Tibial nerve (tissue), 4 donors: ENCODE data around the gene COL3A1. TPM values are rescaled to one million over a fixed set of nuclear protein-coding genes. Genes with fewer than 3 reads are reported as not detected.

Experiments used
- DNase-seq, 2 donors: peaks; one replicate each; pipeline ENCODE4 v3.0.0-alpha.2; 2019; ENCODE audit warnings: low spot score in 2 of 2
- H3K27ac ChIP-seq, 4 donors: fragments of 200-600 bp; sonication (generic) in 3 of 4; one replicate each; pipeline ENCODE4 v1.5.1; 2017 to 2019; ENCODE audit warnings: mild to moderate bottlenecking in 1 of 4
- H3K27me3 ChIP-seq, 2 donors: fragments of 200-600 bp; sonication (generic) in 1 of 2; one replicate each; pipeline versions ENCODE4 v1.5.1 to v1.6.0; 2017 to 2019
- H3K36me3 ChIP-seq, 3 donors: fragments of 200-600 bp; sonication (generic); one replicate each; pipeline ENCODE4 v1.5.1; 2018 to 2019
- H3K4me1 ChIP-seq, 4 donors: fragments of 200-600 bp; sonication (generic) in 3 of 4; one replicate each; pipeline ENCODE4 v1.5.1; 2017 to 2019
- H3K4me3 ChIP-seq, 4 donors: fragments of 200-600 bp; sonication (generic) in 3 of 4; one replicate each; pipeline ENCODE4 v1.5.1; 2017 to 2019; ENCODE audit warnings: mild to moderate bottlenecking in 1 of 4, moderate library complexity in 1 of 4
- H3K9me3 ChIP-seq, 4 donors: fragments of 200-600 bp; sonication (generic) in 3 of 4; one replicate each; pipeline ENCODE4 v1.5.1; 2017 to 2019
- EP300 ChIP-seq, 2 donors: sonication (generic); formaldehyde crosslinking; IDR thresholded peaks; one replicate each; pipeline ENCODE4 v1.6.1; 2017; ENCODE audit warnings: antibody characterized with exemption in 2 of 2, mild to moderate bottlenecking in 1 of 2
- POLR2A ChIP-seq, 2 donors: fragments of 450-650 bp; IDR thresholded peaks; one replicate each; pipeline ENCODE4 v1.6.1; 2017; ENCODE audit warnings: antibody characterized with exemption in 2 of 2, mild to moderate bottlenecking in 2 of 2, moderate library complexity in 2 of 2
- WGBS, 2 donors: methylation state at CpG; one replicate each; pipeline ENCODE4 v1.1.5; 2018; 5-methylcytosine and 5-hydroxymethylcytosine counted together
- total RNA-seq, 4 donors: library from RNA; depleted of rRNA; stranded (reverse); fragments of >200 nt; gene quantifications; one replicate each; pipeline ENCODE4 v1.1.0, GENCODE V29; 2016
- TF ChIP-seq, protein P1 (sequence below), 5 experiments: fragments of 200-600 bp in 3 of 5; fragments of 450-650 bp in 2 of 5; sonication (generic) in 3 of 5; IDR thresholded peaks; one replicate each; pipeline ENCODE4 v1.5.1; 2016 to 2019; ENCODE audit warnings: antibody characterized with exemption in 5 of 5, mild to moderate bottlenecking in 3 of 5, moderate library complexity in 2 of 5

The COL3A1 gene
- total RNA-seq, 4 donors from 2014 or later, result 77.1 to 205 (median 115) TPM

GRCh38 chr2:188966728-188967440 lies 7.3 kb upstream of the COL3A1 start:
- TF ChIP-seq, protein P1, sequence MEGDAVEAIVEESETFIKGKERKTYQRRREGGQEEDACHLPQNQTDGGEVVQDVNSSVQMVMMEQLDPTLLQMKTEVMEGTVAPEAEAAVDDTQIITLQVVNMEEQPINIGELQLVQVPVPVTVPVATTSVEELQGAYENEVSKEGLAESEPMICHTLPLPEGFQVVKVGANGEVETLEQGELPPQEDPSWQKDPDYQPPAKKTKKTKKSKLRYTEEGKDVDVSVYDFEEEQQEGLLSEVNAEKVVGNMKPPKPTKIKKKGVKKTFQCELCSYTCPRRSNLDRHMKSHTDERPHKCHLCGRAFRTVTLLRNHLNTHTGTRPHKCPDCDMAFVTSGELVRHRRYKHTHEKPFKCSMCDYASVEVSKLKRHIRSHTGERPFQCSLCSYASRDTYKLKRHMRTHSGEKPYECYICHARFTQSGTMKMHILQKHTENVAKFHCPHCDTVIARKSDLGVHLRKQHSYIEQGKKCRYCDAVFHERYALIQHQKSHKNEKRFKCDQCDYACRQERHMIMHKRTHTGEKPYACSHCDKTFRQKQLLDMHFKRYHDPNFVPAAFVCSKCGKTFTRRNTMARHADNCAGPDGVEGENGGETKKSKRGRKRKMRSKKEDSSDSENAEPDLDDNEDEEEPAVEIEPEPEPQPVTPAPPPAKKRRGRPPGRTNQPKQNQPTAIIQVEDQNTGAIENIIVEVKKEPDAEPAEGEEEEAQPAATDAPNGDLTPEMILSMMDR (IDR thresholded peaks at IDR 0.05), result no peak
- TF ChIP-seq EP300 (IDR thresholded peaks at IDR 0.05), result no peak
- DNase-seq, result peak in 1 of 2 donors; percentile 9
- WGBS, 2 donors, result 76 to 80% methylated on average over 3 of the region's 3 CpGs
- no peaks in the 10 kb centered on the region for H3K9me3 ChIP-seq
- H3K27ac ChIP-seq, result peak overlapping the region in 2 of 4 donors; percentile 61 to 86
- H3K4me1 ChIP-seq, result peaks cover 0 to 61% (median 6%) of the 10 kb centered on the region in 4 donors
- H3K27me3 ChIP-seq, result no peaks in the 10 kb centered on the region
- no peak overlapping the region for H3K4me3 ChIP-seq
- H3K36me3 ChIP-seq, result no peaks in the 10 kb centered on the region

DNA sequence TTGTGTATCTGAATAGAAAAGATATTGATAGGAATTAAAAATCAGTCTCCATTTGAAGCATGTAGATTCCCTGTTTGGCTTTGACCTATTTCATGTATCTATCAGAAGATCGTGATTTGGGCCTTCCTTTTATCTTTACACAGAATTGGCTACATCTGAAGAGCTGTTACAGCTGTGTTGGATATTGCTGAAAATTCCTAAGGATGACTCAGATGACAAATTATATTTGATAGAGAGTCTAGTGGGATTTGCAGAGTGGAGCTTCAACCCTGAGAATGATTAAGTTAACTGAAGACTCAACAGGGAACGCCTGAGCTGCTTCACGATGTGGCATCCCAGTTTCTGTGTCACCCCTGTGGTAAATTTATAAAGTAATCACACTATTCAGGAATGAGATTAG lies 4.9 kb upstream of the COL3A1 start:
- WGBS, 2 donors, result 59 to 63% methylated on average over 3 of the region's 3 CpGs
- H3K36me3 ChIP-seq, result no peaks in the 10 kb centered on the region
- no peaks in the 10 kb centered on the region for H3K27me3 ChIP-seq
- TF ChIP-seq, protein P1 (IDR thresholded peaks at IDR 0.05), result no peak
- no peak for TF ChIP-seq POLR2A (IDR thresholded peaks at IDR 0.05)
- TF ChIP-seq EP300 (IDR thresholded peaks at IDR 0.05), result no peak
- no peak overlapping the region for H3K4me3 ChIP-seq
- peak overlapping the region; percentile 22 to 86 (median 56) for H3K27ac ChIP-seq
- peaks cover 0 to 78% (median 6%) of the 10 kb centered on the region in 4 donors for H3K4me1 ChIP-seq
- no peaks in the 10 kb centered on the region for H3K9me3 ChIP-seq
- peak in 1 of 2 donors; percentile 7 for DNase-seq

DNA sequence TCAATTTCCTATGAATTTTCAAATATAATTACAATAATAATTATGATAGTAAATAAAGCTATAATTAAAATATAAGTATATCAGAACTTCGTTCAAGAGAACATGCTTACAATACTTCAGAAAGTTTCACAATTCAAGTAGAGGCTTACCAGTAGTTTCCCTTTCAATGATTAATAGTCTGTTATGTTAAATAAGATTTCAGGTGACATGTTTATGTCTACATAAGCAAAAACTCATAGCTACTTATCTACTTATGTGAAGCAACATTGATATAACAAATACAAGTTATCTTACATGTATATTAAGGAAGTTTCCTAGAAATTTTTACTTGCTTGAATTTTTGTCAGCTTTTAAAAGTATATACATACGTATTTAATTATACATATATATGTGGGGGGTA lies 4.5 kb upstream of the COL3A1 start:
- no peaks in the 10 kb centered on the region for H3K27me3 ChIP-seq
- 65 to 68% methylated on average over 2 of the region's 2 CpGs for WGBS, 2 donors
- no peak overlapping the region for H3K4me3 ChIP-seq
- peak overlapping the region; percentile 22 to 86 (median 56) for H3K27ac ChIP-seq
- H3K9me3 ChIP-seq, result no peaks in the 10 kb centered on the region
- no peaks in the 10 kb centered on the region for H3K36me3 ChIP-seq
- DNase-seq, result no peak
- peaks cover 0 to 78% (median 6%) of the 10 kb centered on the region in 4 donors for H3K4me1 ChIP-seq
- TF ChIP-seq, protein P1 (IDR thresholded peaks at IDR 0.05), result no peak
- no peak for TF ChIP-seq EP300 (IDR thresholded peaks at IDR 0.05)
- no peak for TF ChIP-seq POLR2A (IDR thresholded peaks at IDR 0.05)

GRCh38 chr2:188970211-188970610 lies 4.0 kb upstream of the COL3A1 start:
- Histone ChIP-seq H3K4me3 (no peak overlapping the region), H3K9me3 (no peaks in the 10 kb centered on the region), H3K4me1 (peaks cover 0 to 74% (median 6%) of the 10 kb centered on the region in 4 donors), H3K27ac (peak overlapping the region in 3 of 4 donors; percentile 22 to 86 (median 76)), H3K36me3 (no peaks in the 10 kb centered on the region), H3K27me3 (no peaks in the 10 kb centered on the region)
- 42 to 48% methylated on average over 1 of the region's 1 CpG for WGBS, 2 donors
- DNase-seq, result no peak
- TF ChIP-seq POLR2A (IDR thresholded peaks at IDR 0.05) (no peak), EP300 (IDR thresholded peaks at IDR 0.05) (peak in 1 of 2 donors; percentile 14)
- TF ChIP-seq, protein P1 (IDR thresholded peaks at IDR 0.05), result no peak

DNA sequence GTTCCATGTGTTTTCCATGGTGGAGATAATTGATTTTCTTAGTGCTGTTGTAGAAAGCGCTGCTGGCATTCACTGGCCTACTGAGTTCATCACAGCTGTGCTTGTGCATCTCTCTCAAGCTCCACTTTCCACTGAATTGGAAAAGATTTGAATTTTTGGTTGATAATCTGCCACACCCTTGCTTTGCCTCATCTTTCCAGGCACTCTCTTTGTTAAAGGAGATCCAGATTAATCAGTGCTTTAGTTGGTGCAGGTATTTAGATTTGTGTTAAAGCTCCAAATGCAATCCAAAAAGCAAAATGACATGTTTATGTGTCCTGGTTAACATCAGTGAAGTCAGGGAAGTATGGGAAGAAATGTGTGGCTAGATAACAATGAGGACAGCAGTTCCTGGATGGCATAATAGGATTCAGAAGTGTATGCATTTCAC lies 2.7 kb upstream of the COL3A1 start:
- Histone ChIP-seq H3K27me3 (no peaks in the 10 kb centered on the region), H3K4me3 (no peak overlapping the region), H3K27ac (peak overlapping the region in 3 of 4 donors; percentile 42 to 86 (median 76)), H3K4me1 (peaks cover 0 to 62% (median 6%) of the 10 kb centered on the region in 4 donors), H3K36me3 (no peaks in the 10 kb centered on the region), H3K9me3 (no peaks in the 10 kb centered on the region)
- WGBS, 2 donors, result 44 to 56% methylated on average over 1 of the region's 1 CpG
- TF ChIP-seq, protein P1 (IDR thresholded peaks at IDR 0.05), result no peak
- TF ChIP-seq EP300 (IDR thresholded peaks at IDR 0.05) (no peak), POLR2A (IDR thresholded peaks at IDR 0.05) (no peak)
- no peak for DNase-seq
